Measurements from ENCODE around the gene RIN2.

RIN2 gene

DNA sequence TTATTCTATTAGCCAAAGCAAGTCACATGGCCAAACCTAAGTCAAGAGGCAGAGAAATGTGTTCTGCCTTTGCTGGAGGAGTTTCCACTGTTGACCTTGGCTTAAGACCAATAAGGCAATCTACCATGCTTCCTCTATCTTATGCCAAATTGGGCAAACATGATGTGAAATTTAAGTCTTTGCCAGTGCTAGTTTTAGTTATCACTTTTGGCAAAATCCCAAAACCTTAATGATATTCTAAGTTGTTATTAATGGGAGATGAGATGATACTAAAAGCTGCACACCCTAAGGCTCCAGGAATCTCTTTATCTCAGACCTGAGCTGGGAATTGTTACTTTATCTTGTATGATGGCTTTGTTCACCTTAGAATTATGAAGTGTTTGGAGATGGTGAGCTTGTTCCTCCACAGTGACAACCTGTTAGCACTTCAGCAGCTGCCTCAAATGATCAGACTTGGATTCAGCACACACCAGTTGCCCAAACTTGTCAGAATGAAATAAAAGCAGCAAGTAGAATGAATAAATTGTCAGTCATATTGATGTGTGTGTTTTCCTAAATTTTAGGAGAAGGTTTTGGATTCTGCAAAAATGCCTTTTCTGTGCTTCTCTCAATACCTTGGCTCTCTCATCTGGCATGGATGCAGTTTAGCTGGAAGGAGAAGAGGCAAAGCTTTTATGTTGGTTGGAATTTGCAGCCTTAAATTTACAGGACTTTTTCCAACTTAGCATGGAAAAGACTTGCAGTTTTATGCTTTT is 49.3 kb downstream of the RIN2 start:
- DNase-seq (ENCODE audit: low read depth) = peak; percentile 67
- TF ChIP-seq, protein P1, sequence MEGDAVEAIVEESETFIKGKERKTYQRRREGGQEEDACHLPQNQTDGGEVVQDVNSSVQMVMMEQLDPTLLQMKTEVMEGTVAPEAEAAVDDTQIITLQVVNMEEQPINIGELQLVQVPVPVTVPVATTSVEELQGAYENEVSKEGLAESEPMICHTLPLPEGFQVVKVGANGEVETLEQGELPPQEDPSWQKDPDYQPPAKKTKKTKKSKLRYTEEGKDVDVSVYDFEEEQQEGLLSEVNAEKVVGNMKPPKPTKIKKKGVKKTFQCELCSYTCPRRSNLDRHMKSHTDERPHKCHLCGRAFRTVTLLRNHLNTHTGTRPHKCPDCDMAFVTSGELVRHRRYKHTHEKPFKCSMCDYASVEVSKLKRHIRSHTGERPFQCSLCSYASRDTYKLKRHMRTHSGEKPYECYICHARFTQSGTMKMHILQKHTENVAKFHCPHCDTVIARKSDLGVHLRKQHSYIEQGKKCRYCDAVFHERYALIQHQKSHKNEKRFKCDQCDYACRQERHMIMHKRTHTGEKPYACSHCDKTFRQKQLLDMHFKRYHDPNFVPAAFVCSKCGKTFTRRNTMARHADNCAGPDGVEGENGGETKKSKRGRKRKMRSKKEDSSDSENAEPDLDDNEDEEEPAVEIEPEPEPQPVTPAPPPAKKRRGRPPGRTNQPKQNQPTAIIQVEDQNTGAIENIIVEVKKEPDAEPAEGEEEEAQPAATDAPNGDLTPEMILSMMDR (conservative IDR thresholded peaks at IDR 0.05; ENCODE audit: low read depth, low read length) = no peak
- no peak overlapping the region for H3K4me3 ChIP-seq (ENCODE audit: low read depth, low read length)

Data from choroid plexus epithelial cell (primary cell).